Gastroesophageal sphincter (tissue), 3 donors: ENCODE measurements around the gene C10orf105.

Experiments used
- CTCF ChIP-seq, 4 experiments: fragments of 200-600 bp in 2 of 4; fragments of 450-650 bp in 2 of 4; sonication (generic) in 1 of 4; IDR thresholded peaks; one replicate each; pipeline ENCODE4 v1.5.1; 2017 to 2019; ENCODE audit warnings: antibody characterized with exemption in 4 of 4, mild to moderate bottlenecking in 2 of 4, moderate library complexity in 2 of 4
- POLR2A ChIP-seq, 2 donors: fragments of 450-650 bp; IDR thresholded peaks; one replicate each; pipeline ENCODE4 v1.6.1; 2017; ENCODE audit warnings: antibody characterized with exemption in 2 of 2, mild to moderate bottlenecking in 2 of 2, moderate library complexity in 1 of 2

- TF ChIP-seq CTCF (IDR thresholded peaks at IDR 0.05) (no peak), POLR2A (IDR thresholded peaks at IDR 0.05) (no peak)
Measured at GRCh38 chr10:71715860-71716259, 3.7 kb downstream of the C10orf105 start.
